H9 (cell line): ENCODE results near the gene FASTKD2. TPM values are rescaled to one million over a fixed set of nuclear protein-coding genes. Genes with fewer than 3 reads are reported as not detected.
A peak's percentile ranks its signal among the peaks of the same experiment; 100 is the strongest.

Source experiments
- DNase-seq: peaks from one replicate; pipeline ENCODE4 v3.0.0-alpha.2; 2017
- H2AFZ ChIP-seq: one replicate; pipeline ENCODE4 v1.6.1; 2013; ENCODE audit warnings: mild to moderate bottlenecking, low read length, control low read depth, moderate library complexity
- H2AK5ac ChIP-seq: 2 replicates; pipeline ENCODE4 v1.6.1; 2013; ENCODE audit warnings: low read length, control low read depth, mixed read lengths; ENCODE audit not compliant: insufficient read length
- H2BK120ac ChIP-seq: one replicate; pipeline ENCODE4 v1.6.1; 2013; ENCODE audit warnings: low read depth, mild to moderate bottlenecking, low read length, control low read depth, inconsistent platforms; ENCODE audit not compliant: poor library complexity, severe bottlenecking
- H2BK12ac ChIP-seq: 2 replicates; pipeline ENCODE4 v1.6.1; 2013; ENCODE audit warnings: low read length, control low read depth, mixed read lengths, low read depth; ENCODE audit not compliant: insufficient read length
- H2BK15ac ChIP-seq: 2 replicates; pipeline ENCODE4 v1.6.1; 2013; ENCODE audit warnings: low read depth, low read length, control low read depth
- H2BK20ac ChIP-seq: one replicate; pipeline ENCODE4 v1.6.1; 2013; ENCODE audit warnings: low read depth, mild to moderate bottlenecking, low read length, control low read depth, inconsistent platforms; ENCODE audit not compliant: poor library complexity, severe bottlenecking
- H2BK5ac ChIP-seq: 2 replicates; pipeline ENCODE4 v1.6.1; 2013; ENCODE audit warnings: low read length, control low read depth, mixed read lengths; ENCODE audit not compliant: insufficient read length
- H3K14ac ChIP-seq: 2 replicates; pipeline ENCODE4 v1.6.1; 2013; ENCODE audit warnings: low read length, control low read depth; ENCODE audit not compliant: insufficient read depth
- H3K18ac ChIP-seq: 2 replicates; pipeline ENCODE4 v1.6.1; 2013; ENCODE audit warnings: low read depth, mild to moderate bottlenecking, mixed read lengths, low read length, control low read depth; ENCODE audit not compliant: insufficient read length
- H3K23ac ChIP-seq: 2 replicates; pipeline ENCODE4 v1.6.1; 2013; ENCODE audit warnings: low read length, control low read depth, mixed read lengths, low read depth; ENCODE audit not compliant: insufficient read length
- H3K23me2 ChIP-seq: 2 replicates; pipeline ENCODE4 v1.6.1; 2013; ENCODE audit warnings: low read depth, mild to moderate bottlenecking, mixed read lengths, low read length, control low read depth; ENCODE audit not compliant: insufficient read length, poor library complexity, severe bottlenecking
- H3K27ac ChIP-seq: 2 replicates; pipeline ENCODE4 v1.5.1; 2013; ENCODE audit warnings: low read length, control low read depth, mixed read lengths, low read depth; ENCODE audit not compliant: insufficient read length
- H3K27me3 ChIP-seq: 2 replicates; pipeline ENCODE4 v1.6.1; 2013; ENCODE audit warnings: low read length, control low read depth, inconsistent platforms; ENCODE audit not compliant: insufficient read depth
- H3K4ac ChIP-seq: 2 replicates; pipeline ENCODE4 v1.6.1; 2013; ENCODE audit warnings: low read depth, mild to moderate bottlenecking, control low read depth, inconsistent platforms, low read length, moderate library complexity
- H3K4me1 ChIP-seq: 2 replicates; pipeline ENCODE4 v1.6.1; 2013; ENCODE audit warnings: low read length, control low read depth, inconsistent platforms; ENCODE audit not compliant: insufficient read depth
- H3K4me2 ChIP-seq: 2 replicates; pipeline ENCODE4 v1.6.1; 2013; ENCODE audit warnings: low read length, control low read depth, mixed read lengths; ENCODE audit not compliant: insufficient read length, insufficient read depth
- H3K56ac ChIP-seq: 2 replicates; pipeline ENCODE4 v1.6.1; 2013; ENCODE audit warnings: low read depth, mild to moderate bottlenecking, mixed read lengths, low read length, control low read depth; ENCODE audit not compliant: insufficient read length
- H3K79me1 ChIP-seq: 2 replicates; pipeline ENCODE4 v1.6.1; 2013; ENCODE audit warnings: low read depth, mild to moderate bottlenecking, moderate library complexity, low read length, control low read depth, inconsistent platforms; ENCODE audit not compliant: insufficient read depth, poor library complexity, severe bottlenecking
- H3K79me2 ChIP-seq: 2 replicates; pipeline ENCODE4 v1.6.1; 2013; ENCODE audit warnings: low read length, control low read depth, inconsistent platforms; ENCODE audit not compliant: insufficient read depth
- H3K9ac ChIP-seq: 2 replicates; pipeline ENCODE4 v1.6.1; 2013; ENCODE audit warnings: low read length, control low read depth, mixed read lengths; ENCODE audit not compliant: insufficient read length; ENCODE audit errors: extremely low read depth
- H3K9me3 ChIP-seq: one replicate; pipeline ENCODE4 v1.6.1; 2013; ENCODE audit warnings: low read depth, low read length, inconsistent platforms; ENCODE audit not compliant: control insufficient read depth
- H3T11ph ChIP-seq: one replicate; pipeline ENCODE4 v1.6.1; 2013; ENCODE audit warnings: mild to moderate bottlenecking, low read length, control low read depth, inconsistent platforms
- H4K20me1 ChIP-seq: one replicate; pipeline ENCODE4 v1.6.1; 2013; ENCODE audit not compliant: control insufficient read depth, insufficient read length, insufficient read depth
- H4K5ac ChIP-seq: 2 replicates; pipeline ENCODE4 v1.6.1; 2013; ENCODE audit warnings: low read depth, mild to moderate bottlenecking, mixed read lengths, low read length, control low read depth; ENCODE audit not compliant: insufficient read length
- H4K8ac ChIP-seq: replicated peaks from 2 replicates; pipeline ENCODE4 v1.6.1; 2013; ENCODE audit warnings: low read length, control low read depth, mixed read lengths, low read depth; ENCODE audit not compliant: insufficient read length
- H4K91ac ChIP-seq: 2 replicates; pipeline ENCODE4 v1.6.1; 2013; ENCODE audit warnings: low read depth, mild to moderate bottlenecking, moderate library complexity, mixed read lengths, low read length, control low read depth; ENCODE audit not compliant: insufficient read length
- H3K27ac Mint-ChIP-seq, 3 experiments: 2 replicates in 2 of 3; 3 replicates in 1 of 3; pipeline ENCODE4 v1.8.0; 2020 to 2021; ENCODE audit warnings: mixed read lengths in 3 of 3, mild to moderate bottlenecking in 1 of 3, moderate library complexity in 1 of 3
- H3K27me3 Mint-ChIP-seq: 2 replicates; pipeline ENCODE4 v1.8.0; 2021; ENCODE audit warnings: low read depth, mild to moderate bottlenecking, moderate library complexity, mixed read lengths
- H3K36me3 Mint-ChIP-seq, 3 experiments: 2 replicates in 2 of 3; 3 replicates in 1 of 3; pipeline ENCODE4 v1.8.0; 2020 to 2021; ENCODE audit warnings: low read depth in 3 of 3, mixed read lengths in 3 of 3; ENCODE audit not compliant: insufficient read depth in 1 of 3
- H3K4me1 Mint-ChIP-seq, 2 experiments: 2 replicates each; pipeline ENCODE4 v1.8.0; 2020; ENCODE audit warnings: mixed read lengths in 2 of 2
- H3K4me3 Mint-ChIP-seq, 2 experiments: 2 replicates in 1 of 2; 3 replicates in 1 of 2; pipeline ENCODE4 v1.8.0; 2020 to 2021; ENCODE audit warnings: mild to moderate bottlenecking in 2 of 2, mixed read lengths in 2 of 2, moderate library complexity in 1 of 2
- H3K9me3 Mint-ChIP-seq, 2 experiments: 2 replicates in 1 of 2; 3 replicates in 1 of 2; pipeline ENCODE4 v1.8.0; 2020; ENCODE audit warnings: mild to moderate bottlenecking in 2 of 2, mixed read lengths in 2 of 2, moderate library complexity in 1 of 2
- CTCF ChIP-seq: fragments of 200-600 bp; sonication (generic); conservative IDR thresholded peaks from 3 replicates; pipeline ENCODE4 v1.8.0; 2021; ENCODE audit warnings: antibody characterized with exemption, mild to moderate bottlenecking
- WGBS: extraction: QIAGEN DNeasy Blood & Tissue Kit; methylation state at CpG from one replicate; pipeline ENCODE4 v1.1.7; 2013; ENCODE audit warnings: missing lambda C conversion rate, low lambda C conversion rate, mixed read lengths; ENCODE audit not compliant: insufficient read length; ENCODE audit errors: extremely low coverage; 5-methylcytosine and 5-hydroxymethylcytosine counted together
- long read RNA-seq: library from polyadenylated mRNA; unstranded; transcript quantifications from one replicate; pipeline ENCODE4 v2.0.0, GENCODE V29; 2020
- total RNA-seq: library from RNA; stranded (reverse); gene quantifications from 2 replicates; pipeline ENCODE4 v1.2.1, GENCODE V29; 2021

Gene FASTKD2
- total RNA-seq = 39.2 and 40.1 TPM in 2 replicates
- long read RNA-seq, transcript FASTKD2-202 (12 exons, 2,586 nt) = minor isoform, 241 of 562 reads
- long read RNA-seq, transcript FASTKD2-201 (12 exons, 3,188 nt) = major isoform, 251 of 562 reads
- long read RNA-seq, transcript FASTKD2-203 (12 exons, 2,344 nt) = minor isoform, 16 of 562 reads
- long read RNA-seq, partial matches to known transcripts = 26 of 562 reads
- long read RNA-seq, other reads (novel, unspliced or antisense) = 28 of 562 reads

DNA sequence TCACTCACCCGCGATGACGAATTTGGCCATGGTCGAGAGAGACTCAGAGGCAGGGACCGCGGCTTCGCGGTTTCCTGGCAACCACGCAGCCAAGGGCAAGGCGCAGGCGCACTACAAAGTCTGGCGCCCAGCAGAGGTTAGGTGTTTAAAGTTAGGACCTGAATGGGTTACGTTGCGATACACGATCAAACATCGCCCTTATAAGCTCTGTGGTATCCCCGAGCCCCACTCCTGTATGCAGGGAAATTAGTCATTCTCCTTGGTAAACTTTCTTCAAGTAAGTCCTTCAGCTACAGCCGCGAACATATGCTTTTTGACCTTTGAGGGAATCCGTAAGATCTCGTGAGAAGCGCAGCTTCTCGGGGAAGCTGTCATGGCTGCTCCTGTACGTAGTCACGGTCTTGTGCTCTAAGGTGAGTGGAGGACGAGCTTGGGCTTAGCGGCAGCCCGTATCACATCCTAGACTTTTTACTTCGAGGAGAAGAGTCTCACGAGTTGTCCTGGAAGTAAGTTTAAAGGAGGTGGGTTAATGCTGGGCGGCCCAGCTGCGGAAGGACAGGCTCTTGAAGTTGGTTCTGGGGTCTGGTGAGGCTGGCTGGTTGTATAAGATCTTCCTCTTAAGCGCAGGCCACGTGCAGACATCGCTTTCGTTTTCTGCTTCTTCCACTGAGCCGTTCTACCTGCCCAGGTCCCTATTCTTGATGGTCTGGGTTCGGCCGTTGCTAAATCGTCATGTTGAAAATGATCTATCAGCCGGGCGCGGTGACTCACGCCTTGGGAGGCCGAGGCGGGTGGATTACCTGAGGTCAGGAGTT is at the start of gene FASTKD2, which contains the start of gene MDH1B:
Gene FASTKD2, plus strand, starts transcription at position 365 of the 815 bp plus-strand sequence. CDS start 1,088 bp downstream, outside the sequence.
Gene MDH1B, minus strand, starts transcription at position 87 of the 815 bp plus-strand sequence. Its CDS starts 57 bp downstream, at position 30.
- Histone ChIP-seq H3K27ac (no peak within 1 kb of the TSS), H2AK5ac (no peak within 1 kb of the TSS), H2BK12ac (no peak within 1 kb of the TSS), H3K79me1 (no peaks in the 10 kb centered on the region), H3K56ac (no peak within 1 kb of the TSS), H3K27me3 (no peaks in the 10 kb centered on the region), H3K9me3 (no peaks in the 10 kb centered on the region), H3K79me2 (no peaks in the 10 kb centered on the region), H2BK120ac (no peak within 1 kb of the TSS), H4K8ac (no peak within 1 kb of the TSS), H2BK15ac (no peak within 1 kb of the TSS), H3K18ac (peak within 1 kb of the TSS; percentile 44), H3K4ac (no peak within 1 kb of the TSS), H4K5ac (no peak within 1 kb of the TSS), H4K20me1 (no peaks in the 10 kb centered on the region), H3K9ac (peak within 1 kb of the TSS; percentile 88), H4K91ac (no peak within 1 kb of the TSS), H3T11ph (no peak within 1 kb of the TSS), H3K23me2 (peaks cover 5% of the 10 kb centered on the region), H3K4me1 (no peaks in the 10 kb centered on the region), H3K23ac (no peak within 1 kb of the TSS), H2BK20ac (no peak within 1 kb of the TSS), H3K14ac (peak within 1 kb of the TSS; percentile 54; the same call in 1 of the 2 replicates), H2AFZ (peak within 1 kb of the TSS; percentile 51), H3K4me2 (peak within 1 kb of the TSS; percentile 42), H2BK5ac (no peak within 1 kb of the TSS)
- peak; percentile 90 for DNase-seq
- Mint-ChIP-seq H3K27ac (peak within 1 kb of the TSS; percentile 85 to 99 (median 95)), H3K27me3 (no peaks in the 10 kb centered on the region), H3K4me3 (peak within 1 kb of the TSS; percentile 96 to 97), H3K4me1 (peaks cover 9 to 11% of the 10 kb centered on the region in 2 experiments), H3K36me3 (peaks cover 10 to 28% (median 21%) of the 10 kb centered on the region in 3 experiments), H3K9me3 (no peaks in the 10 kb centered on the region)
- no peak for TF ChIP-seq CTCF
- no CpG with 5 or more reads among the region's 46 CpGs for WGBS
